ENCODE data around the gene TAS2R50.

DNA sequence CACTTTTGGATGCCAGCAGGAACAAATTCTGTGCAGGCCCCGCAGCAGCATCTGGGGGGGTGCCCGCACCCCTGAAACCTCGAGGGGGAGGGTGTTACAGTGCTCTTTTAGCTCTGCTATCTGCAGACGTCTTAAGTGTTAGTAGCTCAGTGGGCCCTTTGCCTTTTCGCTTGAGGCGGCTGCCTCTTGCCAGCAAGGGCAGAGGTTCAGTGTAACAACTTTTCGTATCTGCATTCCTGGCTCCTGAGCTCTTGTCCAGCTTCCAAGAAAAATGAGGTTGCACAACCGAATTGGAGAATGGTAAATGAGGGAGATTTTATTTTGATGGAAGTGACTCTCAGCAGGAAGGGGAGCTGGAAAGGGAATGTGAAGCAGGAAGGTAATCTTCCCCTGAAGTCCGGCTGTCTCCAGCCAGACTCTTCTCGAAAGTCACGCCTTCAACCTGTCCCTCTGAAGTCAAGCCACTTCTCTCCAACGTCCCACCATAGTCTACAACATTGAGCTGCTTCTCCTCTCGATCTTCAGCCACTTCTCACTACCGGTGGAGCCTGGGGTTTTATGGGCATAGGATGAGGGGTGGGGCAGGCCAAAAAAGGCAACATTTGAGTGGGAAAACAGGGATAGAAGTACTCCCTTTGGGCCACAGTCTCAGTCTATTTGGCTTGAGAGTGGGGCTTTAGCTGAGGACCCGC, 17.8 kb downstream of the TAS2R50 start:
- TF ChIP-seq, protein P1, sequence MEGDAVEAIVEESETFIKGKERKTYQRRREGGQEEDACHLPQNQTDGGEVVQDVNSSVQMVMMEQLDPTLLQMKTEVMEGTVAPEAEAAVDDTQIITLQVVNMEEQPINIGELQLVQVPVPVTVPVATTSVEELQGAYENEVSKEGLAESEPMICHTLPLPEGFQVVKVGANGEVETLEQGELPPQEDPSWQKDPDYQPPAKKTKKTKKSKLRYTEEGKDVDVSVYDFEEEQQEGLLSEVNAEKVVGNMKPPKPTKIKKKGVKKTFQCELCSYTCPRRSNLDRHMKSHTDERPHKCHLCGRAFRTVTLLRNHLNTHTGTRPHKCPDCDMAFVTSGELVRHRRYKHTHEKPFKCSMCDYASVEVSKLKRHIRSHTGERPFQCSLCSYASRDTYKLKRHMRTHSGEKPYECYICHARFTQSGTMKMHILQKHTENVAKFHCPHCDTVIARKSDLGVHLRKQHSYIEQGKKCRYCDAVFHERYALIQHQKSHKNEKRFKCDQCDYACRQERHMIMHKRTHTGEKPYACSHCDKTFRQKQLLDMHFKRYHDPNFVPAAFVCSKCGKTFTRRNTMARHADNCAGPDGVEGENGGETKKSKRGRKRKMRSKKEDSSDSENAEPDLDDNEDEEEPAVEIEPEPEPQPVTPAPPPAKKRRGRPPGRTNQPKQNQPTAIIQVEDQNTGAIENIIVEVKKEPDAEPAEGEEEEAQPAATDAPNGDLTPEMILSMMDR (IDR thresholded peaks at IDR 0.05) = no peak
- TF ChIP-seq POLR2A (IDR thresholded peaks at IDR 0.05) = no peak
- TF ChIP-seq EP300 (IDR thresholded peaks at IDR 0.05; ENCODE audit: low read depth) = no peak
